ENCODE results near the gene HMGB1. TPM values are rescaled to one million over a fixed set of nuclear protein-coding genes. Genes with fewer than 3 reads are reported as not detected.

The HMGB1 gene
- total RNA-seq (2014; rRNA removed; shearing (Covaris generic)), result 831 and 1,184 TPM in 2 replicates

DNA sequence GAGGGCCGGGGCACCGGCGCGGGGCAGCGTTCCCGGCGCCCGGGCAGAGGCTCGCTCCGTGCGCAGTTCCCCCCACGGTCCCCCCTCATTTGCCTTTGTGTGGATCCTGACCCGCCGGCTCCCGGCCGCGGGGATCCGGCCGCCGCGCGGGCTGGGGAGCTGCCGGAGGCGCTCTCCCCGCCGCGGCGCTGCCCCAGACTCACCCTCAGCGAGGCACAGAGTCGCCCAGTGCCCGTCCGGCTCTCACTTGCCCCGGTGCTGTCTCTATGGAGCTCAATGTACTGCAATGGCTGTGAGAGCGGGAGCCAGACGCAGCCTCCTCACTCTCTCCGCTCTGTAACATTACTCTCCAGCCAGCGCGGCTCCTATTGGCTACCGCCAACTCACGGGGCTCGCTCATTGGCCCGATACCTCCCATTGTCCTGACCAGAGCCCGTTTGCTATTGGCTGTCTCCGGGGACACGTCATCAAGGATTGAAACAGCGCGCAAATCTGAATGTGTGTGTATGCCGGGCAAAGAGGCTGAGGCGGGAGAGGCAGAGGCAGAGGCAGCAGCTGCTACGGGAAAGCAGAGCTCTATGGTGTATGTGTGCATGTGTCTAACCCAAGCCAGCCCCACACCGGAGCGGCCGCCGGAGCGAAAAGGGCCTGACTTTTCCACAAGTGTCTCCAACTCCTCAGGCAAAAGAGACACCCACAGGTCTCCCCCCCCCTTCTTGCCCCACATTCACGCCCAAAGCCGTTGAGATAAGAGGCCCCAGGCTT, at the start of gene HMGB1:
Gene HMGB1 (minus strand): TSS at position 344 of the 765 bp plus-strand sequence. CDS start 2,256 bp downstream, outside the sequence.
- DNase-seq (ENCODE audit: low spot score), result peak; percentile 97

DNA sequence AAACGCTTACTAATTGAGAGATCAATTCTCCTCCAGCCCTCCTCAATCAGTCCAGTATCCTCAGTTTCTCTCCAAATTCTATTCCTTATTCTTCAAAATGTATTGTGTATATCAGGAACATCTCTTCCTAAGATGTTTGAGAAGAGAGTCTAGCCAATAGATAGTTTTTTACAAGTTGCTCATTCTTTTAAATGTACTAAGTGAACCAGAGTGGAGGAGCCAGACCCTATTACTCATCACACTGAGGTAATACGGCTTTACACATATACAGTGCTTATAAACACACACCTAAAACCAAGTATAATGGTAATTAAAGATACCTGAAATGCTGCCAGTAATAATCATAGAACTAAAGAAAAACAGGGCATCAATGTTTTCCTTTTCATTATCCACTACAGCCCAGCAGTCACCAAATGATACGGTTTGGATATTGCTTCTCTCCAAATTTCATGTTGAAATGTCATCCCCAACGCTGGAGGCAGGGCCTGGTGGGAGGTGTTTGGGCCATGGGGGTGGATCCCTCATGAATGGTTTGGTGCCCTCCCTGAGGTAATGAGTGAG, 45.2 kb upstream of the HMGB1 start:
- DNase-seq (ENCODE audit: low spot score), result no peak

DNA sequence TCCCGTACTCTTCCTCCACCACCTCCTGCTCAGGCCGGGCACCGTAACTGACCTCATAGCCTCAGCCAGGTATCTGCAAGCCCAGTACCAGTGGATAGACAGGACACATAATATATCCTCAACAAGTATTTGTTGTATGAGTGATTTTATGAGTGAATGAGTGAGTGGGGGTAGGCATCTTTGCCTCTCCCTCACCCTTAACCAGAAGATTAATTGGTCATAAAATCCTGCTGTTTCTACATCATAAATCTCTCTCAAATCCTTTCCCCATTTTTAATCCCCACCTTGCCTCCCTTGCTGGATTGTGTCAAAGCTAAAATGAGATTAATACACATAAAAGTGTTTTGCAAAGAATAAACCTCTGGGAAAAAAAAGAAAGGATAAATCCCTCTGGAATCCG, 44.4 kb upstream of the HMGB1 start:
- DNase-seq (ENCODE audit: low spot score), result no peak

DNA sequence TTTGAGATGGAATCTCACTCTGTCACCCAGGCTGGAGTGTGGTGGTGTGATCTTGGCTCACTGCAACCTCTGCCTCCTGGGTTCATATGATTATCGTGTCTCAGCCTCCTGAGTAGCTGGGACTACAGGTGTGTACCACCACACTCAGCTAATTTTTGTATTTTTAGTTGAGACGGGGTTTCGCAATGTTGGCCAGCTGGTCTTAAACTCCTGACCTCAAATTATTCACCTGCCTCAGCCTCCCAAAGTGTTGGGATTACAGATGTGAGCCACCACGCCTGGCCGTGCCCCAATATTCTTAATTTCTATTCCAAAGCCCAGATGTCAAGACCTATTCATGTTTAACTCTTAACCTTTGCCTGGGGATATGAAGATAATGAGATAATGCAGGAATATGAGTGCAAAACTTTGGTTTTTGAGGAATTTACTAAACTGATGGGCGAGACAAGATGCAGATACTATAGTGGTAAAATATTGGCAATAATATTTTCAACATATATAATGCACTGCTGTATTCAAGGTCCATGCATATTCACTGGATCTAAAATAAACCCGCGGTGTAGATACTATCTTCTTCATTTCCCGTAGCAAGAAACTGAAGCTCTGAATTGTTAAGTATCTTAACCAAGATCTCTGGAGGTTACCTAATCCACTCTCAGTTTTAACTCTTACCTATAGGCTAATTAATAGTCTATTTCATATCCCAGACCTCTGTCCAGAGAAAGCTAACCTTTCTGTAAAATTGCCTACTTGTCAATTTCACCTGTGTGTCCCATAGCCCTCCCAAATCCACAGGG, 43.7 kb upstream of the HMGB1 start:
- no peak for DNase-seq (ENCODE audit: low spot score)

DNA sequence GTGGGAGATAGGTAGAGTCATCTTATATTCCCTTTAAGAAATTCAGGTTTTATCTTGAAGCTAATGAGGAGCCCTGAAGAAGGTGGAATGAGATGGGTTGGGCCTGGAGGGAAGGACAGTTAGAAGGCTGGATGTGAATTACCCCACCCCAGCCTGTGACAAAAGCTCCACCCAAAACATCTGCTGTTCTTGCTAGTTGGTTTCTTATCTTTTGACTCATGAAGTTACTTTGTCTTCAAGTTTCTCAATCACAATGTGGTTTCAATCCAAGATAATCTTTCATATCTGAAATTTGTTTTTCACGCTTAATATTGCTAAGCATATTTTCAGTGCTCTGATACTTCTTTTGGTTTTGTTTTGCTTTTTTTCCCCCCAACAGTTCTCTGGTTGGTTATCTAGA, 38.3 kb upstream of the HMGB1 start:
- peak; percentile 29 for DNase-seq (ENCODE audit: low spot score)

DNA sequence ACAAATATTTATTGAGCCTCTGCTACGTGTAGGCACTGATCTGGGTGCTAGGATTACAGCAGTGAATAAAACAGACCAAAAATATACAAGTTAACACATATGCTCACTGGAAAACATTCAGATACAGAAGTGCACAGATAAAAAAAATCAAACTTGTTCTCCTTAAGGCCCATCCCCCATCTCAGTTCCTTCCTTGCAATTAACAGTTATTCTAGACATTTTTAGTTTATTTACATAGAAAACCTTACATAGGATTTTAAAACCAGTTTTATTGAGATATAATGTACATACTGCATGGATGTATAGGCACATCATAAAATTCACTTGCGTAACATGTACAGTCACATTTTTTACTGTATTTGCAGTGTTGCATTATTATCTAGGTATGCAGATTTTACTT, 36.5 kb upstream of the HMGB1 start:
- DNase-seq (ENCODE audit: low spot score), result no peak

DNA sequence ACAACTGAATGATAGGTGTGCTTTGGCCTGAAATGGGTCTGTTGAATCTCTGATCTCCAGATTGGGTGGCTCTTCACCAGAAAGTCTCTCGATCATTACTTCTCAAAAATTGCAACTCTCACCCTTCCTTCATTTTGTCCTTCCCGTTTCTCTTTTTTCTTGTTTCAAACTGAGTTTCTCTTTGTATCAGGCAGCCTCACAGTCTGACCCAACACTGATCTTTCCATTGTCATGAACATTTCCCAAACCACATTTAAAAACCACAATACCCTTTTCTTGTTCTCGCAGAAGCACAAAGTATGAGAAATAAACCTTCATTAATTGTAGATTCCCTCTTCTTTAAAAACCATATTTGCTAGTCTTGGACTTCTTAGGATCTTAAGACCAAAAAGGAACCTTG, 33.6 kb upstream of the HMGB1 start:
- no peak for DNase-seq (ENCODE audit: low spot score)

DNA sequence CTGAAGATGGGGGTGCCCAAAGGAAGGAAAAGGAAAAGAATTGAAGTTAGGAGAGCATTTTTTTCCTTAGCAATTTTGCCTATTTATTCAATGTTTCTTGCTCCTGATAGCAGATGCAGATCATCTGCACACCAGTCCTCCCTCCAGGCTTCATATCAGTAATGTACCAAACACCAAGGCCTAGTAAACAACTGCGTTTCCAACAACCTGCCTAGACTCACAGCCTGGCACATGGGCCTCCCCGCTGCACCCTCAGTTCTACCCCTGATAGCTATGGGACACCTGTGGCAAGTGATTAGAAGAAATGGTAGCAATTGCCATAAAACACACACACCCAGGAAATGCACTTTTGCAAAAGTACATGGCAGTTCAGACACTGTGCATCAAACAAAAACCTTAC, 30.4 kb upstream of the HMGB1 start:
- no peak for DNase-seq (ENCODE audit: low spot score)

DNA sequence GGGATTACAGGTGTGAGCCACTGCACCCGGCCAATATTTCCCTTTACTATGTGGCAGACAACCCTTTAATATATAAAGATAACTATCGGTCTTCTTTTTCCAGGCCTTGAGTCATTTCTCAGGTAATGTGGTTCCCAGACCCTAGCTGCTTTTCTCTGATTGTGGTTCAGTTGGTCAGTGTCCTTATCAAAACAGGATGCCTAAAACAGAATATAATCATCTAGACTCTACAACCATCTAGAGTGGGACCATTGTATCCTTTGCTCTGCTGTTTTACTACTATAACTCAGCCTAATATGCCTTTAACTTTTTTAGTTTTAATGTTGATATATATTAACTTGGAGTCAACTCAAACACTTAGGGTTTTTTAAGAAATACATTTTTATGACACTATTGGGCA, 30.0 kb upstream of the HMGB1 start:
- DNase-seq (ENCODE audit: low spot score), result no peak

DNA sequence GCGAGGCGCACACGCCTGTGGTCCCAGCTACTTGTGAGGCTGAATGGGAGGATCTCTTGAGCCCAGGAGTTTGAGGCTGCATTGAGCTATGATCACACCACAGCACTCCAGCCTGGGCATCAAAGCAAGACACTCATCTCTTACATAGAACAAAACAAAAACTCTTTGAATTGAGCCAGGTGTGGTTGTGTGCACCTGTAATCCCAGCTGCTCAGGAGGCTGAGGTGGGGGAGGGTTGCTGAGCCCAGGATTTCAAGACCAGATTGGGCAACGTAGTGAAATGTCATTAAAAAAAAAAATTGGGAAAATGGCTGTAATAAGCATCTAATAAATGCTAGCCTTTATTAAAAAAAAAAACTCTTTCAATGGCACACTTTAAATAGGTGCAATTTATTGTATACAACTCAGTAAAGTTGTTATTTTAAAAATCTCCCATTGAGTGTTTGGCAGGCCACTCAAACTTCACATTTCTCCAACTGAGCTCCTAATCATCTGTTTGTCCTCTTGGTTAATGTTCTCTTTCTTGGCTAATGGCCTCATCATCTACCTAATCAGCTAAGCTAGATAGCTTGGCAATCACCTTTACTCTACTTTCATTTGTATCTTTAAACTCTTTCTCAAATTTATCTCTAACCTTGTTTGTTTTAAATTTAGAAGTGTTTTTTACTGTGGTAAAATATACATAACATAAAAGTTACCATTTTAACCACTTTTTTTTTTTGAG, 28.1 kb upstream of the HMGB1 start:
- no peak for DNase-seq (ENCODE audit: low spot score)

DNA sequence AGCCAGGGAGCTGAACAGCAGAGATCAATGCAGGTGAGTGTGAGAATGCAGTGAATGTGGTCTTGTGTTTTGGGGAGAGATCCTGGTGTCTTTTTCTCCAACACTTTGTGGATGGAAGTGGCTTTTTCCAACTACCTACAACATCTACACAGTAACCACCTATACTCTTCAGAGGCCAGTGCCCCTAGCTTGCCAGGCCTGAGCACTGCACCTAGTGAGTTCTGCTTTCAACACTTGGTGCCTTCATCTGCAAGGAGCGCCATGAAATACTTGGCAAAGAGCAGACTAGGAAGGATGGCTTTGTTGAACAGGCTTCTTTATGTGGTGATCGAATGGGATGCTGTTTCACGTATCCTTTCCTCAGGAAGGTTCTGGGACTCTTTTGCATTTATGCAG, 21.3 kb upstream of the HMGB1 start:
- DNase-seq (ENCODE audit: low spot score), result no peak

DNA sequence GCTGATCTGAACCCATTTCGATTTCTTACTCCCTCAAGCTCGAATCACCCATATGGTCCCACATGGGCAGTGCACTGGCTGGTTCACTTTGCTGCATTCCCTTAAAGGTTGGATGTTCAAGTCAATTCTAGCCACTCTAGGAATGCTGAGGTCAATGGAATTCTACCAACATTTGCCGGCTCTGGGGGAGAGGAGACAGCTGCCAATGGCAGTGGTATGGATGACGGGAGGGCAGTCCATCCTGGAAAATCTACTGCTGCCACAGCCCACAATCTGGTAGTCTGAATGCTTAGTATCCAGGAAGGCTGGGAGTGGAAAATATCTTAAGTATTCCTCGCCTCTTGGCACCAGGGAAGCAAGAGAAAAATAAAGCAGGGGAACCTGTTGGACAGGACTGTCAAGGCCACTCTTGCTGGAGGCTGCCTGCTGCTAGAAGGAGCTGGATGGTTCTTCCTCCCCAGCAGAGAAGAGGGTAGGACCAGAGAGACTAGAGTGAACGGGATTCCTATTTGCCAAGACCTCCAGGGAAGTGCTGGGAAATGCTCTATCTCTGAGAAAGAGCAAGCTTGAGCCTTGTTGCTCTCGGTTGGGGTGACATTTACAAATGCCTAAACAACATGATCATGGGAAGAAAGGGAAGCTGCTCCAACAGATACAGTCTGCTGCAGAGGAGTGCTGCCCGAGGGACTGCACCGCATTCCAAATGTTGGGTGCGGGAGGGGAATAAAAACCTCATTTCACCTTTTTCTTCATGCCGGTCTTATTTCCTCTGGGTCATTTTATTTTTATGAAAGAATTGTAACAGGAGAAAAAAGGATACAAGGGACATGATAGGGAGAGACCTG, 20.7 kb upstream of the HMGB1 start:
- no peak for DNase-seq (ENCODE audit: low spot score)

DNA sequence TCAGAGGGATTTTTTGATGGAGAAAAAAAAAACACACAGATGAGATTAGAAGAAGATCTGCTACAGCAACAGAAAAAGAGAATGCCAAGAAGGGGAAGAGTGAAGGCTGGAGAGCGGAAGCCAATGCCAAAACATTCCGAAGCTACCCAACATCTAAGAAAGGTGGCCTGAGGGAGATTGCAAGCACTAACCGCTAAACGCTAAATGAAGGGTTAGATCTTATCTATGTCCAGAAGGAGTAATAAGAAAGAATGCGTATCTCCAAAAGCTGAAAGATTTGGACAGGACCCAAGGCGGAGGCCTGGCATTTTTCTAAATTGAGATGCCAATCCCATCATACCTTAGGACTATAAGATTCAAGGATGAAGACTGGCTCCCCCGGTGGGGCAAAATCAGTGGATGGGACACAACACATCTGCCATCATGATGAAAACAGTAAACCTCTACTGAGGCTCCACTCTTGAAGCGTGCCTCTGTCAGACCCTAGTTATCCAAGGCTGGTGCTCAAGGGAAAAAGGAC, 15.6 kb upstream of the HMGB1 start:
- no peak for DNase-seq (ENCODE audit: low spot score)

DNA sequence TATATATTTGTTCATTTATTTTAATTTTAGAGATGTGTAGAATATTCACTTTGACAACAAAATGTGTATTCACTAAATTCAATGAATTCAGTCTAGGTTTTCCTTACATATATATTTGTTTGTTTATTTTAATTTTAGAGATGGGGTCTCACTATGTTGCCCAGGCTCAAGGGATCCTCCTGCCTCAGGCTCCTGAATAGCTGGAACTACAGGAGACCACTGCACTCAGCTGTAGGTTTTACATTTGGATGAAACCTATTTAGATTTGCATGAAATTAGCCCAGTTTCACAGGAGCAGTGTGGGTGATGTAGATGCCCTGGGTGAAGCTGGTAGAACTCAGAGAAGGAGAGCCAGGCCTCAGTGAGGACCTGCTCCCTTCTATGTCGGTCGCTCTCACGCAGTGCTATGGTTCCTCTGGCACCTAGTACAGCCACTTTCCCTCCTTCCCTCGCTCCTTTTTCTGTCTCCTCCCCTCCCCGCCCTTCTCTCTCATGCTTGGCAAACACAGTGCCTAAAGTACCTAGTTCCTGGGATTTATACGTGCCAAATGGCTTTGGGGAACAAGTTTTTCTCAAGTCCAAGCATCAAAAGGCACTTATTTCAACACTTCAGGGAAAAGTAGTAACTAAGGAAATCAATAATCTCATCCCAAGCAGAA, 14.7 kb upstream of the HMGB1 start:
- no peak for DNase-seq (ENCODE audit: low spot score)

DNA sequence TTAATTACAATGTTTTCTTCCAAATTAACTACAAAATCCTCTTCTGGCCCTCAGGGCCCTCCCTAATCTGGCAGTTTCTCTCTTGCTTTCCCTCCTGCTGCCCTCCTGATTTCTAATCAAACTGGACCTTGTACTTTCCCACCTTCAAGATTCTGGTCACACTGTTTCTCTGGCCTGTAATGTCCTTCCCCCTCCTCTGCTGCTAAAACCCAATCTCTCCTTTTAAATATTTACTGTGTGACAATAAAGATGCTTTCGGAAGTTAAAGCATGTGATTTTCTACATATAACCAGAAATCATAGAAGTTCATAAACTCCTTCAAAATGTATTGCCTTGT, 14.1 kb upstream of the HMGB1 start:
- DNase-seq (ENCODE audit: low spot score), result no peak

DNA sequence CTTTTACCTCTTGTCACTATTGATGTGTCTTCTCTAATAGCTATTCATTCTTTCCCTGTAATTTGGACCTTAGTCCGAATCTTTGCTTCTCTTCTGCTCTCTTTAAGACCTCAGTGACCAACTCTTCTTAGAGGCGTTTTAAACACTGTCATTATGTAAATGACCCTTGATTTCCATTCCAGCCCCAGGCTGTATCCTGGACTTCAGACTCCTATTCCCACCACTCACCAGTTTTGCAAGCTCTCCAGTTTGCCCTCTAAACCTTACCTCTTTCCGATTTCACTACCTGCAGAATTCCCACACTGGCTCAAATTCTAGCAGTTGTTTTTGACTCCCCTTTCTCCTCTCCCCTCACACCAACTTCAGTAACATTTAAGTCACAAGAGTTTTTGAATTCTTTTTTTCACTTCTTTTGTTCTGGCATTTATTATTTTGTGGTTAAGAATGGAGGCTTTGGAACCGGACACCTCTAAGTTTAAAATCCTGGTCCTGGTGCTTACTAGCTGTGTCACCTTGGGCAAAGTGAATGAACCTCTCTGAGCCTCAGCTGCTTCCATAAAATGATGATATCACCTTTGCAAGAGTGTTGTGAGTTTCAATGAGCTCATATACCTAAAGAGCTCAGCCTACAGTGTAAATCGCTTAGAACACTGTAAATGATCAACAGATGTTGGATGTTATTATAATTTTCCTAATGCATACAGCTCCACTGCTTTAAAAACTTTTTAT, 13.6 kb upstream of the HMGB1 start:
- no peak for DNase-seq (ENCODE audit: low spot score)

DNA sequence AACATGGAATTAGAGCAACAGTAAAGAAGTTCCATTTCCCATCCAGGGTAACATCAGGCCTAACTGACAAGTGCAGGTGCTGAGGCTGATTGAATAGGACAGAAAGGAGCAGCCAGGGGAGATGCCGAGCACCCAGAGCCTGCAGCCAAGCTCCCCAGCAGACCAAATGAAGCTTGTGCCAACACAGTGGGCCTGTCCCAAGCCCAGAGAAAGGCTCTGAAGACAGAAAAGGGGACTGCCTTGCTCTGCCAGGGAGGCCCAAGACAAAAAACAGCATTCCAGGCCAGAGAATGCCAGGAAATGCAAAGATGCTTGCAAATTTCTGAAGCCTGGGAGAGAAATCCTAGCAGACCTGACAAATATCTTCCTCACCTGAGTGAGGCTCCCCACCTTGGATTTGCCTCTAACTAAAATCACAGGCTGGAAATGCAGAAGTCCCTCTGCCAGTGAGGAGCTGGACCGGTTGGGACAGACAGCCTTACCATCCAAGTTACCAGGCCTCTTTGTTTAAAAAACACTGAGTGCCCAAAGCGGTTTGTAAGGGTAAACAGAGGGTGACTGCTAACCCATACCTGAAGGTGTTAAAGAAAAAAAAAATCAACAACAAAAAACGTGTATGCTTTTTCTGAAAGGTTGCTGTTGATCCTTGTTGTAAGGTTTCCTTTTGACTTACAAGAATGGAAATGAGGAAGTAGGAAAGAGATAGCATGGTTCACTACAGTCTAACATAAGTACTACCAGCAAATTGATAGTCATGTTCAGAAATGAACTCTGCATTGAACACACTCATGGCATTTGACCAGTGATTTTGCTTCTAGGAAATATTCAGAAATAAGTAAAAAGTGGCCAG, 11.8 kb upstream of the HMGB1 start:
- no peak for DNase-seq (ENCODE audit: low spot score)

DNA sequence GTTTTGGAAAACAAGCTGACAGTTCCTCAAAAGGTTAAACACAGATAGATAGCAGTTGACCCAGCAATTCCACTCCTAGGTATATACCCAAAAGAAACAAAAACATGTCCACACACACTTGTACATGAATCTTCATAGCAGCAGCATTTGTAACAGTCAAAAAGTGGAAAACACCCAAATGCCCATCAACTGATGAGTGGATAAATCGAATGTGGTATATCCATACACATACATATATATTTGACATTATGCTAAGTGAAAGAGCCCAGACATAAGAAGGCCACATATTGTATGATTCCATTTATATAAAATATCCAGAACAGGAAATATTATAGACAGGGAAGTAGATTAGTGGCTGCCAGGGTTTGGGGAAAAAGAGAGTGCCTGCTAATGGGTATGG, 7.9 kb upstream of the HMGB1 start:
- no peak for DNase-seq (ENCODE audit: low spot score)

DNA sequence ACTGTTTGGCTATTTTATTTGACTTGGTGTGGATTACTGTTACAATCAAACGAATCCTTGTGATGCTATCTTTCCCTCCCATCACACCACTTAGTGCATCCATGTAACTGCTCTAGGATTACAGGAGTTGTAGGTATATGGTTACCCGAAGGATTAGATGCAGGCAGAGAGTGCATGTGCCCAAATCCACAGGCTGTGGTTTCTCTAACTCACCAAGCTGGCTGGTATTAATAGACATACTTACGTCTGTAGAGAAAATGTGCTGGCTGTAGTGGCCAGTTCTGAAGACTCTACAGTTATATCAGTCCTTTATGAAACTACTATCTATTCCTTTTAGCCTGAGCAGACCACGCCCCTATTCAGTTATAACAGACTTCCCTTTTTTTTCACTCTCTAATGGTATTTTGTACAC, 1.1 kb upstream of the HMGB1 start:
- peak; percentile 33 for DNase-seq (ENCODE audit: low spot score)

Data from A172 (cell line).